ENCODE measurements around the gene MEA1.
"Not testable (repeated sequence)": the region's sequence is repeated elsewhere in the genome, so short reads cannot be mapped to it uniquely, and the experiment has no call there.

MEA1 gene

GRCh38 chr6:43043310-43043709, 29.6 kb upstream of the MEA1 start:
- Histone ChIP-seq H3K36me3 (peaks cover 91% of the 10 kb centered on the region), H3K27me3 (no peaks in the 10 kb centered on the region), H3K9me3 (no peaks in the 10 kb centered on the region), H3K4me1 (ENCODE audit: control insufficient read depth in 1 of 2, insufficient read depth in 1 of 2, low read depth in 1 of 2, low read length in 1 of 2) (no peaks in the 10 kb centered on the region), H3K4me3 (ENCODE audit: low read depth in 1 of 2, low read length in 1 of 2) (no peak overlapping the region), H3K27ac (no peak overlapping the region)
- no peak for TF ChIP-seq CTCF (IDR thresholded peaks at IDR 0.05)

- not testable (repeated sequence) for H3K9me3 ChIP-seq; H3K27ac ChIP-seq; H3K4me1 ChIP-seq (ENCODE audit: control insufficient read depth in 1 of 2, insufficient read depth in 1 of 2, low read depth in 1 of 2, low read length in 1 of 2); H3K4me3 ChIP-seq (ENCODE audit: low read depth in 1 of 2, low read length in 1 of 2); H3K27me3 ChIP-seq
- peaks cover 93% of the 10 kb centered on the region for H3K36me3 ChIP-seq
These were observed 27.7 kb upstream of the MEA1 start for GRCh38 chr6:43041475-43041874.

- Histone ChIP-seq H3K9me3 (no peaks in the 10 kb centered on the region), H3K27ac (no peak overlapping the region), H3K4me3 (ENCODE audit: low read depth in 1 of 2, low read length in 1 of 2) (no peak overlapping the region), H3K36me3 (peaks cover 91% of the 10 kb centered on the region), H3K4me1 (ENCODE audit: control insufficient read depth in 1 of 2, insufficient read depth in 1 of 2, low read depth in 1 of 2, low read length in 1 of 2) (no peaks in the 10 kb centered on the region), H3K27me3 (no peaks in the 10 kb centered on the region)
- no peak for TF ChIP-seq CTCF (IDR thresholded peaks at IDR 0.05)
These were observed 27.0 kb upstream of the MEA1 start for GRCh38 chr6:43040542-43041257.

GRCh38 chr6:43038727-43039126, 25.0 kb upstream of the MEA1 start:
- Histone ChIP-seq H3K4me3 (ENCODE audit: low read depth in 1 of 2, low read length in 1 of 2) (no peak overlapping the region), H3K9me3 (no peaks in the 10 kb centered on the region), H3K27ac (no peak overlapping the region), H3K27me3 (no peaks in the 10 kb centered on the region), H3K4me1 (ENCODE audit: control insufficient read depth in 1 of 2, insufficient read depth in 1 of 2, low read depth in 1 of 2, low read length in 1 of 2) (no peaks in the 10 kb centered on the region), H3K36me3 (peaks cover 92% of the 10 kb centered on the region)
- TF ChIP-seq CTCF (IDR thresholded peaks at IDR 0.05) = no peak

- Histone ChIP-seq H3K27me3 (no peaks in the 10 kb centered on the region), H3K4me1 (ENCODE audit: control insufficient read depth in 1 of 2, insufficient read depth in 1 of 2, low read depth in 1 of 2, low read length in 1 of 2) (no peaks in the 10 kb centered on the region), H3K9me3 (no peaks in the 10 kb centered on the region), H3K4me3 (ENCODE audit: low read depth in 1 of 2, low read length in 1 of 2) (no peak overlapping the region), H3K27ac (no peak overlapping the region), H3K36me3 (peaks cover 90% of the 10 kb centered on the region)
- no peak for TF ChIP-seq CTCF (IDR thresholded peaks at IDR 0.05)
These were observed 24.0 kb upstream of the MEA1 start for GRCh38 chr6:43037706-43038105.

- Histone ChIP-seq H3K9me3 (no peaks in the 10 kb centered on the region), H3K36me3 (peaks cover 88% of the 10 kb centered on the region), H3K4me3 (ENCODE audit: low read depth in 1 of 2, low read length in 1 of 2) (no peak overlapping the region), H3K27me3 (no peaks in the 10 kb centered on the region), H3K4me1 (ENCODE audit: control insufficient read depth in 1 of 2, insufficient read depth in 1 of 2, low read depth in 1 of 2, low read length in 1 of 2) (no peaks in the 10 kb centered on the region), H3K27ac (no peak overlapping the region)
- no peak for TF ChIP-seq CTCF (IDR thresholded peaks at IDR 0.05)
These were observed 23.5 kb upstream of the MEA1 start for GRCh38 chr6:43037197-43037596.

All from neutrophil (primary cell).